Measurements from ENCODE around the gene HOXB8. TPM values are rescaled to one million over a fixed set of nuclear protein-coding genes. Genes with fewer than 3 reads are reported as not detected.
A peak's percentile ranks its signal among the peaks of the same experiment; 100 is the strongest.

The HOXB8 gene
- total and polyA plus RNA-seq, 2 of the 13 experiments (the other 11 are each of a cell fraction or from before 2014, with no cell fraction given) = not detected

DNA sequence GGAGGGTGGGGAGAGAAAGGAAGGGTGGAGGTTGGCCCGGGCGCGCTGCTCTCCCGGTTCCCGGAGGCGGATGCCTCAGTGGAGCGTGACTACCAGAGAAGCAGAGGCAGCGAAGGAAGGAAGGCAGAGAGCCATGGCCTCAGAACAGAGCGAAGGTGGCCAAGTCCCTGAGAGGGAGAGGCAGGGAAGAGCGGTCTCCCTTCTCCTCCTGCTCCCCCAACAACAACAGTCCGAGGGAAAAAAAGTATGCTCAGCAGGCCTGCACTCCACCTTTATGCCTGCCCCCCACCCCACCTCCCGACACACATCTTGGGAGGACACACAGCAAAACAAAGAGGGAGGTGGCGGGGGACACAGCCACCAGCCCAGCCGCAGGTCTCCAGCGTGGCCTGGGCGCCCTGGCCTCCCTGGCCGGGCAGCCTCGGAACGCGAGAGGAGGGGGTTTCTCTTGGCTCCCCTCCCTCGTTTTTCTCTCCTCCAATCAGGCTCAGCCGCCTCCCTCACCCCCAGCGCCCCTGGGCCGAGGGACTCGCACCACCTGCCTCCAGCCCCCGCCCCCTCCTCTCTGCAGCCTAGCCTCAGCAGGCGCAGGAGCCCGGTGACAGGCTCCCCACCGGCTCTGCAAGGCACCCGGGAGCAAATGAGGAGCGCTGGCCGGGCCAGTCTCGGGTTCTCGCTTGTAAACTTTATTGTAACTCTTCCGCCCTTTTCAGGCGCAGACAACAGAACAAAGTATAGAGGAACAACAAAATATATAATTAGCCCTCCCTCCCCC lies 3.2 kb downstream of the HOXB8 start:
- H3K27me3 ChIP-seq (ENCODE audit: control insufficient read depth in 1 of 2, insufficient read depth in 2 of 2, low read length in 2 of 2) = peaks cover 25 to 95% of the 10 kb centered on the region in 2 experiments; a peak in 4 of 5 replicates
- 27% methylated on average over 33 of the region's 36 CpGs for WGBS (ENCODE audit: low lambda C conversion rate)
- TF ChIP-seq EHMT2 (IDR thresholded peaks at IDR 0.05; ENCODE audit: borderline replicate concordance, low read depth, low read length) (no peak), ZNF768 (CRISPR knock-in tag; IDR thresholded peaks at IDR 0.05) (peak; percentile 32; the same call in 1 of the 2 replicates), PCBP1 (IDR thresholded peaks at IDR 0.05; ENCODE audit: borderline replicate concordance, low read depth, low read length) (0 out of 2 replicates have a peak, but pooled peaks have one; percentile 21)
- no peaks in the 10 kb centered on the region for H3K36me3 ChIP-seq (replicated peaks in 1 of 2; ENCODE audit: control insufficient read depth in 1 of 2, insufficient read depth in 2 of 2, low read length in 2 of 2)
- ATAC-seq (no peak), FAIRE-seq (no peak), DNase-seq (ENCODE audit: low spot score) (no peak)
- ChIA-PET POLR2A (no interaction called here), CTCF (ENCODE audit: low intra/inter-chr PET ratio, low total read pairs) (interaction anchor here (1.4 kb wide), 1 partner anchor 10 kb away, joined by 4 read pairs; no protein-coding TSS in a partner anchor)
- peaks cover 23% of the 10 kb centered on the region for H3K4me1 ChIP-seq (ENCODE audit: insufficient read depth, low read length)
- no peak overlapping the region for H3K9ac ChIP-seq (ENCODE audit: insufficient read depth, low read depth, low read length)
- H3K27ac ChIP-seq (ENCODE audit: extremely low read length, insufficient read depth, low read length) = no peak overlapping the region
- in situ Hi-C loops (cut with HindIII; ENCODE audit: extremely low pct_ligation_motif_present, low pct_unique_long_range_greater_than_20kb) = loop anchor here (5.0 kb wide), 1 partner anchor 585 kb away; no protein-coding TSS in a partner anchor
- H3K4me3 ChIP-seq (replicated peaks in 1 of 3; ENCODE audit: insufficient read depth in 1 of 3, low read depth in 2 of 3, low read length in 3 of 3) = no peak overlapping the region
- no peaks in the 10 kb centered on the region for H3K9me3 ChIP-seq (ENCODE audit: low read length)
- H3K79me2 ChIP-seq (ENCODE audit: insufficient read depth, low read length) = no peaks in the 10 kb centered on the region
- no peak overlapping the region for H2AFZ ChIP-seq (ENCODE audit: low read length)
- no peaks in the 10 kb centered on the region; the same call in 1 of the 2 replicates for H4K20me1 ChIP-seq (ENCODE audit: insufficient read depth, low read length)
- no TSS peak for BruUV-seq (replicated peaks)
- no peak overlapping the region for H3K4me2 ChIP-seq (ENCODE audit: low read depth, low read length)
- intact Hi-C loops (cut with micrococcal nuclease; ENCODE audit: unreplicated experiment) = loop anchor here (2.0 kb wide), 1 partner anchor 459 kb away; no protein-coding TSS in a partner anchor

DNA sequence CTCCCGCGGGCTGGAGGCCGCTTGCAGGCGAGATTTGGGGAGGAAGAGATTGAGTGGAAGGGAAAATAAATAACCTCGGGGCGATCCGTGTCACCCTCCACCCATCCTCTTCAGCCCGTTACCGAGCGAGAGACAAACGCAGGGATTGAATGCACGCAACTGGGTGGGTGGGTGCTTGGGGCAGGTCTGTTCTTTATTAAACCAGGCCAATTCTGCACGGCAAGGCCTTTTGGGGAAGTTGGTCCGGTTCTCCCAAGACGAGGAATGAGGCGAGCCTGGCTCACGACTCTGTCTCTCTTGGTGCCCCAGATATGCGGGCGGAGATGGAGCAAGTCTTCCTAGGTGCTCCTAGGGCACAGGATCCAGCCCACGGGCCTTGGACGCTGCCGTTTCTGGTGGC lies 3.9 kb downstream of the HOXB8 start:
- Histone ChIP-seq H3K27me3 (ENCODE audit: control insufficient read depth in 1 of 2, insufficient read depth in 2 of 2, low read length in 2 of 2) (peaks cover 23 to 95% of the 10 kb centered on the region in 2 experiments; a peak in 4 of 5 replicates), H3K9ac (ENCODE audit: insufficient read depth, low read depth, low read length) (no peak overlapping the region), H3K4me3 (replicated peaks in 1 of 3; ENCODE audit: insufficient read depth in 1 of 3, low read depth in 2 of 3, low read length in 3 of 3) (no peak overlapping the region), H2AFZ (ENCODE audit: low read length) (no peak overlapping the region), H3K79me2 (ENCODE audit: insufficient read depth, low read length) (no peaks in the 10 kb centered on the region), H3K4me2 (ENCODE audit: low read depth, low read length) (no peak overlapping the region), H3K36me3 (replicated peaks in 1 of 2; ENCODE audit: control insufficient read depth in 1 of 2, insufficient read depth in 2 of 2, low read length in 2 of 2) (no peaks in the 10 kb centered on the region), H3K9me3 (ENCODE audit: low read length) (no peaks in the 10 kb centered on the region), H3K27ac (ENCODE audit: extremely low read length, insufficient read depth, low read length) (no peak overlapping the region), H3K4me1 (ENCODE audit: insufficient read depth, low read length) (peaks cover 23% of the 10 kb centered on the region), H4K20me1 (ENCODE audit: insufficient read depth, low read length) (no peaks in the 10 kb centered on the region; the same call in 1 of the 2 replicates)
- no peak for DNase-seq (ENCODE audit: low spot score)
- POLR2A ChIA-PET = no interaction called here
- in situ Hi-C loops (cut with HindIII; ENCODE audit: extremely low pct_ligation_motif_present, low pct_unique_long_range_greater_than_20kb) = loop anchor here (5.0 kb wide), 1 partner anchor 584 kb away; no protein-coding TSS in a partner anchor
- WGBS (ENCODE audit: low lambda C conversion rate) = 45% methylated on average over 22 of the region's 22 CpGs
- intact Hi-C loops (cut with micrococcal nuclease; ENCODE audit: unreplicated experiment) = no loop called here
- no TSS peak for BruUV-seq (replicated peaks)
- CTCF ChIA-PET (ENCODE audit: low intra/inter-chr PET ratio, low total read pairs) = no interaction called here
- TF ChIP-seq, protein P1, sequence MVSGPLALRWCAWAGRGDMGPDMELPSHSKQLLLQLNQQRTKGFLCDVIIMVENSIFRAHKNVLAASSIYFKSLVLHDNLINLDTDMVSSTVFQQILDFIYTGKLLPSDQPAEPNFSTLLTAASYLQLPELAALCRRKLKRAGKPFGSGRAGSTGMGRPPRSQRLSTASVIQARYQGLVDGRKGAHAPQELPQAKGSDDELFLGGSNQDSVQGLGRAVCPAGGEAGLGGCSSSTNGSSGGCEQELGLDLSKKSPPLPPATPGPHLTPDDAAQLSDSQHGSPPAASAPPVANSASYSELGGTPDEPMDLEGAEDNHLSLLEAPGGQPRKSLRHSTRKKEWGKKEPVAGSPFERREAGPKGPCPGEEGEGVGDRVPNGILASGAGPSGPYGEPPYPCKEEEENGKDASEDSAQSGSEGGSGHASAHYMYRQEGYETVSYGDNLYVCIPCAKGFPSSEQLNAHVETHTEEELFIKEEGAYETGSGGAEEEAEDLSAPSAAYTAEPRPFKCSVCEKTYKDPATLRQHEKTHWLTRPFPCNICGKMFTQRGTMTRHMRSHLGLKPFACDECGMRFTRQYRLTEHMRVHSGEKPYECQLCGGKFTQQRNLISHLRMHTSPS (CRISPR knock-in tag; IDR thresholded peaks at IDR 0.05; ENCODE audit: low read depth) = no peak
- TF ChIP-seq, protein P2, sequence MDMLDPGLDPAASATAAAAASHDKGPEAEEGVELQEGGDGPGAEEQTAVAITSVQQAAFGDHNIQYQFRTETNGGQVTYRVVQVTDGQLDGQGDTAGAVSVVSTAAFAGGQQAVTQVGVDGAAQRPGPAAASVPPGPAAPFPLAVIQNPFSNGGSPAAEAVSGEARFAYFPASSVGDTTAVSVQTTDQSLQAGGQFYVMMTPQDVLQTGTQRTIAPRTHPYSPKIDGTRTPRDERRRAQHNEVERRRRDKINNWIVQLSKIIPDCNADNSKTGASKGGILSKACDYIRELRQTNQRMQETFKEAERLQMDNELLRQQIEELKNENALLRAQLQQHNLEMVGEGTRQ (IDR thresholded peaks at IDR 0.05; ENCODE audit: low read depth, low read length) = no peak
- TF ChIP-seq, protein P2 (CRISPR knock-in tag; IDR thresholded peaks at IDR 0.05; ENCODE audit: borderline replicate concordance) = 0 out of 2 replicates have a peak, but pooled peaks have one; percentile 1
- ATAC-seq = no peak
- no peak for FAIRE-seq

Measured in HepG2 (cell line).